GM20000 (cell line): ENCODE data around the gene CADPS.
A peak's percentile ranks its signal among the peaks of the same experiment; 100 is the strongest.

Experiments
- DNase-seq: peaks from one replicate; pipeline ENCODE4 v3.0.0; 2012; ENCODE audit warnings: low spot score
- TF ChIP-seq, protein P1 (sequence below): IDR thresholded peaks from 2 replicates; pipeline ENCODE4 v1.5.1; 2012; ENCODE audit warnings: mild to moderate bottlenecking, control low read depth; ENCODE audit errors: extremely low read depth, missing control alignments

The CADPS gene

GRCh38 chr3:62873761-62874710, 1.2 kb downstream of the CADPS start:
- TF ChIP-seq, protein P1, sequence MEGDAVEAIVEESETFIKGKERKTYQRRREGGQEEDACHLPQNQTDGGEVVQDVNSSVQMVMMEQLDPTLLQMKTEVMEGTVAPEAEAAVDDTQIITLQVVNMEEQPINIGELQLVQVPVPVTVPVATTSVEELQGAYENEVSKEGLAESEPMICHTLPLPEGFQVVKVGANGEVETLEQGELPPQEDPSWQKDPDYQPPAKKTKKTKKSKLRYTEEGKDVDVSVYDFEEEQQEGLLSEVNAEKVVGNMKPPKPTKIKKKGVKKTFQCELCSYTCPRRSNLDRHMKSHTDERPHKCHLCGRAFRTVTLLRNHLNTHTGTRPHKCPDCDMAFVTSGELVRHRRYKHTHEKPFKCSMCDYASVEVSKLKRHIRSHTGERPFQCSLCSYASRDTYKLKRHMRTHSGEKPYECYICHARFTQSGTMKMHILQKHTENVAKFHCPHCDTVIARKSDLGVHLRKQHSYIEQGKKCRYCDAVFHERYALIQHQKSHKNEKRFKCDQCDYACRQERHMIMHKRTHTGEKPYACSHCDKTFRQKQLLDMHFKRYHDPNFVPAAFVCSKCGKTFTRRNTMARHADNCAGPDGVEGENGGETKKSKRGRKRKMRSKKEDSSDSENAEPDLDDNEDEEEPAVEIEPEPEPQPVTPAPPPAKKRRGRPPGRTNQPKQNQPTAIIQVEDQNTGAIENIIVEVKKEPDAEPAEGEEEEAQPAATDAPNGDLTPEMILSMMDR, result no peak
- DNase-seq, result peak; percentile 32

DNA sequence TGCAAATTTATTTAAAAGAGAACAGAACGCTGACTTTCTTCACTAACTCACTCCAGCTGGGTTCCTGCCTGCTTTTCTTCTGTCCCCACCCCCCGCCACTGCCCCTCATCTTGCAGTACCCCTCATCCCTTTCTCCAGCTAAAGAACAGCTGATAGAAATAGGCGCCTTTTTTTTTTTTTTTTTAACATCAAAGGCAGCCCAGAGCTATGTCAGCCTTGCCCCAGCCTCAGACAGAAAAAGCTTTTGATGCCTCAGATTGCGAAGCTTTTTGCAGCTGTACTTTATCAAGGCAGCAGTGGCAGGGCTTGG, 1.8 kb downstream of the CADPS start:
- TF ChIP-seq, protein P1, result no peak
- DNase-seq, result no peak

DNA sequence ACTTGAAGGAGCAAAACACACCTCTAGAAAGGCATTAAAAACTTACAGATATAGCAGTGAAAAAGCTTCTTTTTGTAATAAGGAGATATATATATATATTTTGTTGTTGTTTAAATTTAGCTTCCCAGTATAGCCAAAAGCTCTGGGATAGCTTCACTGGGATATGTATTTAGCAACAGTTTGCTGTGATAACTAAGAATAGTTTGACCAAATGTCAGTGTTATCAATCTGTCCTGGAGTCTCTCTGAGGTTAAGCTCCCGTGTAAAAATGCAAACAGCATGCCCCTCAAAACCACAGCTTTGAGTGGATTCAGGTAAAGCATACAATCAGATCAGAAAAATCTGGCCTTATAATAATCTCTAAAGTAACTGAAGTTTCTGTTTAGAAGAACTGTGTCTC, 2.9 kb downstream of the CADPS start:
- TF ChIP-seq, protein P1, result no peak
- DNase-seq, result no peak

GRCh38 chr3:62870321-62870720, 4.9 kb downstream of the CADPS start:
- DNase-seq, result no peak
- TF ChIP-seq, protein P1, result no peak

DNA sequence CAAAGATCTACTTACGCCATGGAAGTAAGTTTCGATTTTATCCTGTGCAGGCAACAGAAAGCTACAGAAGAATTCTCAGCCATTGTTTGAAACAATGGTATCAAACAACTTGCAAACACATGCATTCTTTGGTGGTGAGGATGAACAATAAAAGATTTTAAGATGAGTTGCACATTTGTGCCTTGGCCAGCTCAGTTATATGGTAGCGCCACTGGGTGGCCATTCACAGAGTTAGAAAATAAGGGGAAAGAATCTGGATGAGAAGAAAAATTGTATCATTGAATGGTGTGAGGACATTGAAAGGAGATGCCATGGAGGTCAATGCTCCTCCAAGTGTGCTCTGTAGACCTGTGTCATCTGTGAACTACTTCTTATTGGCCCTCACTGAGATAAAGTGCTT, 11.6 kb downstream of the CADPS start:
- DNase-seq, result no peak

GRCh38 chr3:62859203-62859791, 15.9 kb downstream of the CADPS start:
- DNase-seq, result no peak

More for the DNA sequence above, 11.6 kb downstream of the CADPS start:
- TF ChIP-seq, protein P1, result no peak

DNA sequence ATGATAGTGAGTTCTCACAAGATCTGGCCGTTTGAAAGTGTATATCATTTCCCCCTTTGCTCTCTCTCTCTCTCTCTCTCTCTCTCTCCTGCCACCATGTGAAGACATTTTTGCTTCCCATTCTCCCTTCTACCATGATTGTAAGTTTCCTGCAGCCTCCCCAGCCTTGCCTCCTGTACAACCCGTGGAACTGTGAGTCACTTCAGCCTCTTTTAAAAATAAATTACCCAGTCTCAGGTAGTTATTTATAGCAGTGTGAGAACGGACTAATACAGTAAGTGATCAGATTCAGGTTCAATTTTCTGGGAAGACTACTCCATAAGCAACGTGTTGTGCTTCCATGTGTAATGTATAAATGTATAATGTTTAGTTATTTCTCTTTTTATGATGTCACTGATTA, 29.2 kb downstream of the CADPS start:
- no peak for DNase-seq
- TF ChIP-seq, protein P1, result no peak

More at GRCh38 chr3:62859203-62859791, 15.9 kb downstream of the CADPS start:
- TF ChIP-seq, protein P1, result no peak
